Right cardiac atrium (tissue), 5 donors: ENCODE data around the gene ALOX15. TPM values are rescaled to one million over a fixed set of nuclear protein-coding genes. Genes with fewer than 3 reads are reported as not detected.
"Not testable (repeated sequence)": the region's sequence is repeated elsewhere in the genome, so short reads cannot be mapped to it uniquely, and the experiment has no call there.

Experiments used
- ATAC-seq, 2 donors: fragments of 200-7000 bp; cut with Tn5 transposase; one replicate each; pipeline versions ENCODE4 v1.8.0 to v1.9.1; 2020; ENCODE audit warnings: moderate library complexity in 2 of 2, mild to moderate bottlenecking in 1 of 2
- DNase-seq, 3 donors: peaks; one replicate each; pipeline ENCODE4 v3.0.0-alpha.2; 2020
- H3K27ac ChIP-seq: one replicate; pipeline ENCODE4 v1.5.1; 2013; ENCODE audit warnings: mild to moderate bottlenecking, low read length, control low read depth, moderate library complexity
- H3K27me3 ChIP-seq: one replicate; pipeline ENCODE4 v1.6.1; 2013; ENCODE audit not compliant: control insufficient read depth, insufficient read depth
- H3K4me1 ChIP-seq: one replicate; pipeline ENCODE4 v1.6.1; 2013; ENCODE audit warnings: low read length; ENCODE audit not compliant: control insufficient read depth, insufficient read depth
- H3K4me3 ChIP-seq: one replicate; pipeline ENCODE4 v1.5.1; 2013; ENCODE audit warnings: low read length, control low read depth
- H3K9me3 ChIP-seq: one replicate; pipeline ENCODE4 v1.6.1; 2013; ENCODE audit warnings: low read length; ENCODE audit not compliant: control insufficient read depth
- WGBS: extraction: QIAGEN DNeasy Blood & Tissue Kit; methylation state at CpG from one replicate; pipeline ENCODE4 v1.1.7; 2013; 5-methylcytosine and 5-hydroxymethylcytosine counted together
- intact Hi-C, 4 donors: fragments of 100-400 bp; cut with DNase I; formaldehyde crosslinking; loops; one replicate each; pipeline versions ENCODE4 v1.11.0 to v1.14.0; 2022 to 2023
- long read RNA-seq, 4 donors: library from polyadenylated mRNA; unstranded; transcript quantifications; one replicate each; pipeline ENCODE4 v2.0.0, GENCODE V29; 2020 to 2021
- polyA plus RNA-seq: library from polyadenylated mRNA; stranded (reverse); fragments of 200-250 nt; gene quantifications from one replicate; pipeline ENCODE4 v1.2.3, GENCODE V29; 2013
- total RNA-seq, 4 donors: library from RNA; stranded (reverse); fragmentation: NEBNext Ultra II Directional; extraction: Animal tissue kit (Norgen Biotek cat#: 25700); gene quantifications; one replicate each; pipeline ENCODE4 v1.2.1, GENCODE V29; 2021
- donor health status: healthy with polysubstance abuse.
- donor health status: DM: no; HTN: yes; CAD: no.
- donor health status: DM: no; HTN: no; CAD: no.
- donor health status: DM: no; HTN: yes; CAD: no; lungs with severe emphysema.
- donor health status: DM: yes; HTN: yes; CAD: no.

ALOX15 gene, protein sequence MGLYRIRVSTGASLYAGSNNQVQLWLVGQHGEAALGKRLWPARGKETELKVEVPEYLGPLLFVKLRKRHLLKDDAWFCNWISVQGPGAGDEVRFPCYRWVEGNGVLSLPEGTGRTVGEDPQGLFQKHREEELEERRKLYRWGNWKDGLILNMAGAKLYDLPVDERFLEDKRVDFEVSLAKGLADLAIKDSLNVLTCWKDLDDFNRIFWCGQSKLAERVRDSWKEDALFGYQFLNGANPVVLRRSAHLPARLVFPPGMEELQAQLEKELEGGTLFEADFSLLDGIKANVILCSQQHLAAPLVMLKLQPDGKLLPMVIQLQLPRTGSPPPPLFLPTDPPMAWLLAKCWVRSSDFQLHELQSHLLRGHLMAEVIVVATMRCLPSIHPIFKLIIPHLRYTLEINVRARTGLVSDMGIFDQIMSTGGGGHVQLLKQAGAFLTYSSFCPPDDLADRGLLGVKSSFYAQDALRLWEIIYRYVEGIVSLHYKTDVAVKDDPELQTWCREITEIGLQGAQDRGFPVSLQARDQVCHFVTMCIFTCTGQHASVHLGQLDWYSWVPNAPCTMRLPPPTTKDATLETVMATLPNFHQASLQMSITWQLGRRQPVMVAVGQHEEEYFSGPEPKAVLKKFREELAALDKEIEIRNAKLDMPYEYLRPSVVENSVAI
- total RNA-seq (1 to 10 TPM in 2 of 4 donors, under 1 TPM in 1, not detected in 1; 0.91 to 2.0 (median 1.0) TPM), polyA plus RNA-seq (0.05 TPM)
- long read RNA-seq, donor 1, result 0 reads
- long read RNA-seq, donor 2, result 0 reads
- long read RNA-seq, donor 3, result 0 reads
- long read RNA-seq, donor 4, result 0 reads

DNA sequence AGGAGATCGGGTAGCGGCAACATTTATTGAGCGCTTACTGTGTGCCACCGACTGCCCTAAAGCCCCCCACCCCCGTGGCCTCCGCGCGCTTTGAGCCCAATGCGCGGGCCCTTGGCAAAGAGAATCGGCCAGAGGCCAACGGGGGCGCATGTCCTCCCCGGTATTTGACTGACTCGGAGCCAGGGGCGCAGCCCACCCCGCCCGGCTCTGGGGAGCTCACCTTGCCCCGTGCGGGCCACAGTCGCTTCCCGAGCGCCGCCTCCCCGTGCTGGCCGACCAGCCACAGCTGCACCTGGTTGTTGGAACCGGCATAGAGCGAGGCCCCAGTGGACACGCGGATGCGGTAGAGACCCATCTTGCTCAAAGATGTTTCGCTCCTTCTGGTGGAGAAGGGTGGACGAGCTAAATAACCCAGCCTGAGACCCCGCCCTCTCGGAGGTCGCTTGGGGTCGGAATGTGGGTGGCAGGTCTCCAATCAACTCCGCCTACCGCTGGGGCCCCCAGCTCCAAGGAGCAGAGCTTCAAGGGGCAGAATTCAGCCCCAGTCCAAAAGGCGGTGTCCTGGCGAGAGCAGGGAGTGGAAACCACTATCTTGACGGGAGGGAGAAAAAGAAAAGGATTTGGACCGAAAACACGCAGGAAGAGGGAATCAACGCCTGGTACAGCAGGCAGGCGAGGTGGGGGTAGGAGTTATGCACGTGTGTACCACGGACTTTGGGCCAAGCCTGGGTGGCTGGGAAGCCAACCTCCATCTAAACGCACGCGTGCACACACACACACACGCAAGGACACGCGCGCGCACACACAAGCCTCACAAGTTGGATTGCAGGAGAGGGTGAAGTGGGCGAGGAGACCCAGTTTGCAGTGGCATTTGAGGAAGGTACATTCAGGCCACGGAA, at the start of gene ALOX15:
ALOX15 (minus strand) TSS at position 382 of the 899 bp plus-strand sequence; CDS start at position 355, 27 bp downstream.
- ATAC-seq (no peak), DNase-seq (no peak)
- no peak within 1 kb of the TSS for H3K4me3 ChIP-seq
- H3K27ac ChIP-seq, result no peak within 1 kb of the TSS
- H3K27me3 ChIP-seq, result no peaks in the 10 kb centered on the region
- no peaks in the 10 kb centered on the region for H3K4me1 ChIP-seq
- H3K9me3 ChIP-seq, result no peaks in the 10 kb centered on the region
- intact Hi-C loops, result no loop called here
- WGBS, result 6% methylated on average over 58 of the region's 58 CpGs

DNA sequence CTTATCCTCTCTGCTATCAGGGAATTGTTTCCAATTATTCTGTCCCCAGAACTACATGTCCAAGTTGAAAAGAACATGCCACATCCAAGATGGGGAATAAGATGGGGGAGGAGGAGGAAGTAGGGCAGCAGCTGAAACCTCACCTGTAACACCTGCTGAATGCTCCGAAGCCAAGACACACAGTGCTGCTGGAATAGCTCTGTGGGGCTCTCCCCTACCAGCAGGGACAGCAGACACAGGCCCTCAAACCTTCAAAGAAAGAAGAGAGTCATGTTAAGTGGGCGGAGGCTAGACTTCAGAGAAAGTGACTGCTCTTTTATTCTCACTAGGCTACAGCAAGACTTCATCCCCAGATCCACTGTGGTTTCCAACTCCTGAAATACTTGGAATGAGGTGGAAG, 49.3 kb upstream of the ALOX15 start:
- Histone ChIP-seq H3K4me3 (no peak overlapping the region), H3K27ac (no peak overlapping the region), H3K9me3 (no peaks in the 10 kb centered on the region), H3K27me3 (no peaks in the 10 kb centered on the region), H3K4me1 (no peaks in the 10 kb centered on the region)
- DNase-seq (no peak), ATAC-seq (no peak)
- intact Hi-C loops, result no loop called here
- WGBS, result 93% methylated on average over 2 of the region's 2 CpGs

DNA sequence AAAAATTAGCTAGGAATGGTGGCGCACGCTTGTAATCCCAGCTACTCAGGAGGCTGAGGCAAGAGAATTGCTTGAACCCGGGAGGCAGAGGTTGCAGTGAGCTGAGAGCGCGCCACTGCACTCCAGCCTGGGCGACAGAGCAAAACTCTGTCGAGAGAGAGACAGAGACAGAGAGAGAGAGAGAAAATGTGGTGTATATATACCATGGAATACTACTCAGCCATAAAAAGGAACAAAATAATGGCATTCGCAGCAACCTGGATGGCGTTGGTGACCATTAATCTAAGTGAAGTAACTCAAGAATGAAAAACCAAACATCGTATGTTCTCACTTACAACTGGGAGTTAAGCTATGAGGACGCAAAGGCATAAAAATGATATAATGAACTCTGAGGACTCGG, 48.4 kb upstream of the ALOX15 start:
- intact Hi-C loops, H3K27ac ChIP-seq, H3K4me3 ChIP-seq, DNase-seq, ATAC-seq, H3K4me1 ChIP-seq, H3K9me3 ChIP-seq, H3K27me3 ChIP-seq: not testable (repeated sequence)
- WGBS, result 90% methylated on average over 12 of the region's 12 CpGs

DNA sequence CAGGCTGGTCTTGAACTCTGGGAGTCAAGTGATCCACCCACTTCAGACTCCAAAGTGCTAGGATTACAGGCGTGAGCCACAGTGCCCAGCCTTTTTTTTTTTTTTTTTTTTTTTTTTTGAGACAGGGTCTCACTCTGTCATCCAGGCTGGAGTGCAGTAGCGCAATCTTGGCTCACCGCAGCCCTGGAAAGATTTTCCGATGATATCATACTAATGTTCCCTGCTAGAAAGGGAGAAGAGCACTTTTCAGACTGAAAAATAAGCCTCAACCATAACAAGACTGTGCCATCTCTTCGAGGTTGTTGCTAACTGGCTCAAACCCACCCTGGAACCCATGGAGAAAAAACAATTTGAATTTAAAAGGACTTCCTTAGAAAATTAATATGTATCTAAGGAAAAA, 42.3 kb upstream of the ALOX15 start:
- H3K4me1 ChIP-seq, H3K4me3 ChIP-seq, intact Hi-C loops, H3K9me3 ChIP-seq, H3K27me3 ChIP-seq: not testable (repeated sequence)
- peak overlapping the region; percentile 39 for H3K27ac ChIP-seq
- ATAC-seq (peak; percentile 81 to 86), DNase-seq (peak; percentile 44 to 78 (median 70))
- WGBS, result 58% methylated on average over 5 of the region's 5 CpGs

DNA sequence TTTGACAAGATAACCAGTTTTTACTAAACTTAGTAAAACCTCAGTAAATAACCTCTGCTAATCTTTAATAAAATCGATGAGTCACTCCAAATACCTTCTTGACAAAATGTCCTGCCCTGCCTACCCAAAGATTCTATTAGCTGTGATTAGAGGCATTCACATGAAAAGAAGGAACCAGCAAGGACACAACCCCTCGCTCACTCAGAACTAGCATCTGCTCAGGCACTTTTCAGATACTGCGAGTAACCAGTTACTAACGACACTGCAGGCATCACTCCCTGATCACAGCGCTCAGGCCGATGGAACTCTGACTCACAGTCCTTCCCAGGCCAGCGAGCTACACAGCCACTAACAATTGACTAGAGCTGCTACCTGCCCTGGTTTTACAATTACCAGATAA, 38.2 kb upstream of the ALOX15 start:
- ATAC-seq, result no peak
- Histone ChIP-seq H3K4me3 (no peak overlapping the region), H3K4me1 (no peaks in the 10 kb centered on the region), H3K9me3 (no peaks in the 10 kb centered on the region), H3K27ac (no peak overlapping the region), H3K27me3 (no peaks in the 10 kb centered on the region)
- no peak for DNase-seq
- 88% methylated on average over 7 of the region's 7 CpGs for WGBS
- intact Hi-C loops, result no loop called here

DNA sequence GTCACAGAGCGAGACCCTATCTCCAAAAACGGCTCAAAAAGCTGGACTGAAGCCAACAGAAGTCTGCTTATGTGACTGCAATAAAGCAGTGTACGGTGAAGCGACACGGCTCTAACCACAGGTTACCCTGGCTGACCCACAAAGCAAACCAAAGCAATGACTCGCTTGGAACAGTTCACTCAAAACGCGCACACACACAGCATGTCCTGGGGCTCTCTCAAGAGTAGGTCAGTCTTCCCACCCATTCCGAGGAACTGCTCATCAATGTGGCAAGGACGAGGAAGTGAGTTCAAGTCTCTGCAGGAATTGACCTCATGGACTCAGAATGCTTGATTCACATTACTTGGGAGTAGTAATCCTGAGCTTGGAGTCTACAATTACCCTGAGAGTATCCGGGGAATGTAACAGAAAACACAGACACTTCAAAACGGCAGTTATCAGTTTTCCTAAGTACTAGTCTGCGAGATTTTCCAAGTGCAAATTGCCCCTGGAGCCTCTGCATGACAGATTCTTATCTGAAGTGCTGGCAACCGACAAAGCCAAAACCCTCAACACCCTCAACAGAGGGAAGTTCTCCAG, 37.1 kb upstream of the ALOX15 start:
- no peaks in the 10 kb centered on the region for H3K4me1 ChIP-seq
- no peaks in the 10 kb centered on the region for H3K9me3 ChIP-seq
- H3K27ac ChIP-seq, result no peak overlapping the region
- H3K4me3 ChIP-seq, result no peak overlapping the region
- WGBS, result 34% methylated on average over 14 of the region's 14 CpGs
- DNase-seq, result no peak
- intact Hi-C loops, result no loop called here
- ATAC-seq, result peak in 1 of 2 donors; percentile 41
- H3K27me3 ChIP-seq, result no peaks in the 10 kb centered on the region

DNA sequence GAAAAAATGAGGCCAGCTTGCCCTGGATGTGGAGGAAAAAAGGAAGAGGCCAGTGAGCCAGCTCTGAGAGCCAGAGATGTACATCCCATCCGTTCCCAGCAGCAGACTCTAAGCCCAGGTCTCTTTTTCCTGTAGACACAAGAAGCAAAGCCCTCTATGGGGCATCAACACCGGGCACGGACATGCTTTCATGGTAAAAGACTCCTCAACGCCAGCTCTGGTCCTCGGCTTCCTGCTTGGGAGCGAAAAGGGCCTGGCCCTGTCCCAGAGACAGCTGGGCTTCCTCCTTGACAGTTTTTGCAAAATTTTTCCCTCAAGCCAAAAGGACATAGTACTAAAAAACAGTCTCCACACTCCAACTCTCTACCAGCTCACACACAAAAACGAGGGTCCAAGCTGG, 35.3 kb upstream of the ALOX15 start:
- Histone ChIP-seq H3K27ac (no peak overlapping the region), H3K27me3 (no peaks in the 10 kb centered on the region), H3K4me1 (no peaks in the 10 kb centered on the region), H3K4me3 (no peak overlapping the region), H3K9me3 (no peaks in the 10 kb centered on the region)
- DNase-seq, result peak; percentile 38 to 89 (median 71)
- WGBS, result 63% methylated on average over 7 of the region's 7 CpGs
- intact Hi-C loops, result no loop called here
- ATAC-seq, result peak in 1 of 2 donors; percentile 40

DNA sequence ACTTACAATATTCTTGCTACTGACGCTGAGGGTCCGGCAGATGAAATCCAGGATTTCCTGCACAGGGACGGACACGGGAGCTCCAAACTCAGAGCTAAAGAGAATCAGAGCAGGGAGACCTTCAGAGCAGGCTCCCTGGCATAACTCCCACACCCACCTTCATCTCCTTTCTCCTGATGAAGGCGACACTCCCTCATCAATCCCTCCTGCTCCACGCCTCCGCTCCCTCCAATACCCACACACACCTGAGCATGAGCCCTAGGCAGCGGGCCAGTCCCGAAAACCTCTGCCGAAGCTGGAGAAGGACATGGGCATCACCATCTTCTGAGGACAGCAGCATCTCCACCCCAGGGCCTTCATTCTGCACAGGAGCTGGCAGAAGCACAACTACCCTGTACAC, 34.3 kb upstream of the ALOX15 start:
- WGBS, result 96% methylated on average over 10 of the region's 10 CpGs
- H3K27ac ChIP-seq, result no peak overlapping the region
- H3K27me3 ChIP-seq, result no peaks in the 10 kb centered on the region
- H3K4me3 ChIP-seq, result no peak overlapping the region
- no peaks in the 10 kb centered on the region for H3K4me1 ChIP-seq
- no peaks in the 10 kb centered on the region for H3K9me3 ChIP-seq
- intact Hi-C loops, result no loop called here
- DNase-seq, result no peak
- no peak for ATAC-seq

DNA sequence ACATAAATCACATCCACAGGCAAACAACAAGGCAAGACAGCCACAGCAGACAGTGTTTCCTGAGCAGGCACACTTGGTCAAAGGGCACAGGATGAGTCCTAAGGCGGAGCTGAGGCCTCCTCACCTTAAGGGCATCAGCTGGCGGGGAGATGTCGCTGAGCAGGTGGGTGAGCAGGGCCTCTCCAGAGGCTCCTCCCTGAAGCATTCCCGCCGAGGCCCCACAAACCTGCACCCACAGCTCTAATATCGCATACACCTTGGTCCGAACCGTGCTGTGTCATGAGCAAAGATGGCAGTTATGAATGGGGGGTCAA, 33.2 kb upstream of the ALOX15 start:
- H3K27me3 ChIP-seq, result no peaks in the 10 kb centered on the region
- no peak for ATAC-seq

DNA sequence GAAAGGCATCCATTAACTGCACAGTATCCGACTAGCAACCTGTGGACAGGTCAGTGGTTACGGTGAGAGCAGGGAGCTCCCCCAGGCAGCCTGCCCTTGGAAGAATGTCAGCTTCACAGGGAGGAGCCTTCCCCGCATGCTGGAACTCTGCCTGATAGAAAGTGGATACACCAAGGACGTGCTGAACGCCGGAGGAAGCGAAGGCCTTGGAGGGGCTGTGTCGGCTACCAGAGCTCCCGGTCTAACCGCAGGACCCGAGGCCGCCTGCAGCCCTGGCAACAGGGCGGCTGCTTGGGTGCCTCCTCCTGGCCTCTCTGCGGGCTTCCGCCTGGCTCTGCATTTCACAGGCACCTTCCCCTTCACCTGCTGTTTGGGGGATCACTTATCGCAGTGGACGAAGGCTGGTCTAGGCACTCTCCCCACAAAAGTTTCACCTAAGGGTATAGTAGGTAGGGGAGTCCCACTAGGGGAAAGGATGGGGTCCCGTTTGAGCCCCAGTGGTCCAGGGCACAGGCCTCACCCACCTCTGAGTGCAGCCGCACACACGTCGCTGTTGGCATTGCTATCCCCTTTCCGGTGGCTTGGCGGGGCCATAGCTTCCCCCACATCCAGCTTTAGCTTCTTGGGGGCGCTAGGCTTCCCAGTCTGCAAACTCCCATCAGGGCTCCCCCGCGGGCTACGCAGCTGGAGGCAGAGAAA, 32.7 kb upstream of the ALOX15 start:
- ATAC-seq (no peak), DNase-seq (no peak)
- WGBS, result 93% methylated on average over 27 of the region's 27 CpGs

More for the DNA sequence above, 33.2 kb upstream of the ALOX15 start:
- Histone ChIP-seq H3K27ac (no peak overlapping the region), H3K9me3 (no peaks in the 10 kb centered on the region), H3K4me1 (no peaks in the 10 kb centered on the region), H3K4me3 (no peak overlapping the region)
- intact Hi-C loops, result no loop called here
- no peak for DNase-seq
- WGBS, result 94% methylated on average over 8 of the region's 8 CpGs

More for the DNA sequence above, 32.7 kb upstream of the ALOX15 start:
- Histone ChIP-seq H3K4me1 (no peaks in the 10 kb centered on the region), H3K27ac (no peak overlapping the region), H3K4me3 (no peak overlapping the region), H3K9me3 (no peaks in the 10 kb centered on the region), H3K27me3 (no peaks in the 10 kb centered on the region)
- intact Hi-C loops, result no loop called here
